SK-N-SH (cell line): Measurements from ENCODE around the gene FYB1.

Experiments used
- CHD2 ChIP-seq: fragments of 150-350 bp; IDR thresholded peaks from 2 replicates; pipeline ENCODE4 v1.6.1; 2018; ENCODE audit warnings: low read length; ENCODE audit not compliant: partially characterized antibody
- CTCF ChIP-seq: fragments of 200-600 bp; sonication (generic); IDR thresholded peaks from 2 replicates; pipeline ENCODE4 v1.6.1; 2017; ENCODE audit warnings: antibody characterized with exemption, mild to moderate bottlenecking, moderate library complexity
- FOXJ3 ChIP-seq: sonication (generic); formaldehyde crosslinking; IDR thresholded peaks from 2 replicates; pipeline ENCODE4 v1.5.1; 2020; ENCODE audit warnings: mild to moderate bottlenecking, missing genetic modification reagents
- FOXM1 ChIP-seq: IDR thresholded peaks from 2 replicates; pipeline ENCODE4 v1.4.0; 2012; ENCODE audit warnings: low read depth, mild to moderate bottlenecking
- GABPA ChIP-seq: IDR thresholded peaks from 2 replicates; pipeline ENCODE4 v1.4.0; 2012; ENCODE audit warnings: low read depth, mild to moderate bottlenecking
- MXI1 ChIP-seq: IDR thresholded peaks from 2 replicates; pipeline ENCODE4 v1.6.1; 2012; ENCODE audit warnings: mild to moderate bottlenecking, low read depth, low read length, improper control_type of control experiment
- NFIC ChIP-seq: IDR thresholded peaks from 2 replicates; pipeline ENCODE4 v1.4.0; 2012; ENCODE audit warnings: borderline replicate concordance
- RAD21 ChIP-seq: IDR thresholded peaks from 2 replicates; pipeline ENCODE4 v1.6.1; 2012; ENCODE audit warnings: mild to moderate bottlenecking, low read length
- RFX5 ChIP-seq: IDR thresholded peaks from 2 replicates; pipeline ENCODE4 v1.6.1; 2012; ENCODE audit warnings: mild to moderate bottlenecking, improper control_type of control experiment, low read length
- YY1 ChIP-seq: IDR thresholded peaks from 2 replicates; pipeline ENCODE4 v1.4.0; 2012; ENCODE audit warnings: low read depth, mild to moderate bottlenecking
- TF ChIP-seq, protein P1 (sequence below): IDR thresholded peaks from 2 replicates; pipeline ENCODE4 v1.4.0; 2012; ENCODE audit warnings: low read depth, borderline replicate concordance
- TF ChIP-seq, protein P2 (sequence below): fragments of 150-350 bp; IDR thresholded peaks from 2 replicates; pipeline ENCODE4 v1.6.1; 2017; ENCODE audit warnings: antibody characterized with exemption, low read length, low read depth, borderline replicate concordance

GRCh38 chr5:39177631-39177964 is 41.8 kb downstream of the FYB1 start:
- TF ChIP-seq CTCF (no peak), CHD2 (no peak), RFX5 (no peak), MXI1 (no peak), RAD21 (no peak), YY1 (no peak), GABPA (no peak), FOXM1 (no peak), FOXJ3 (no peak), NFIC (no peak)
- TF ChIP-seq, protein P1, sequence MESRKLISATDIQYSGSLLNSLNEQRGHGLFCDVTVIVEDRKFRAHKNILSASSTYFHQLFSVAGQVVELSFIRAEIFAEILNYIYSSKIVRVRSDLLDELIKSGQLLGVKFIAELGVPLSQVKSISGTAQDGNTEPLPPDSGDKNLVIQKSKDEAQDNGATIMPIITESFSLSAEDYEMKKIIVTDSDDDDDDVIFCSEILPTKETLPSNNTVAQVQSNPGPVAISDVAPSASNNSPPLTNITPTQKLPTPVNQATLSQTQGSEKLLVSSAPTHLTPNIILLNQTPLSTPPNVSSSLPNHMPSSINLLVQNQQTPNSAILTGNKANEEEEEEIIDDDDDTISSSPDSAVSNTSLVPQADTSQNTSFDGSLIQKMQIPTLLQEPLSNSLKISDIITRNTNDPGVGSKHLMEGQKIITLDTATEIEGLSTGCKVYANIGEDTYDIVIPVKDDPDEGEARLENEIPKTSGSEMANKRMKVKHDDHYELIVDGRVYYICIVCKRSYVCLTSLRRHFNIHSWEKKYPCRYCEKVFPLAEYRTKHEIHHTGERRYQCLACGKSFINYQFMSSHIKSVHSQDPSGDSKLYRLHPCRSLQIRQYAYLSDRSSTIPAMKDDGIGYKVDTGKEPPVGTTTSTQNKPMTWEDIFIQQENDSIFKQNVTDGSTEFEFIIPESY: no peak
- TF ChIP-seq, protein P2, sequence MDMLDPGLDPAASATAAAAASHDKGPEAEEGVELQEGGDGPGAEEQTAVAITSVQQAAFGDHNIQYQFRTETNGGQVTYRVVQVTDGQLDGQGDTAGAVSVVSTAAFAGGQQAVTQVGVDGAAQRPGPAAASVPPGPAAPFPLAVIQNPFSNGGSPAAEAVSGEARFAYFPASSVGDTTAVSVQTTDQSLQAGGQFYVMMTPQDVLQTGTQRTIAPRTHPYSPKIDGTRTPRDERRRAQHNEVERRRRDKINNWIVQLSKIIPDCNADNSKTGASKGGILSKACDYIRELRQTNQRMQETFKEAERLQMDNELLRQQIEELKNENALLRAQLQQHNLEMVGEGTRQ: no peak
